Liver (tissue), 9 donors: ENCODE results near the gene FBLN1. TPM values are rescaled to one million over a fixed set of nuclear protein-coding genes. Genes with fewer than 3 reads are reported as not detected.

Source experiments
- DNase-seq: peaks from one replicate; pipeline ENCODE4 v3.0.0-alpha.2; 2017; ENCODE audit warnings: low spot score
- H3K27ac ChIP-seq, 2 donors: one replicate each; pipeline ENCODE4 v1.7.0; 2013; ENCODE audit warnings: inconsistent platforms in 2 of 2, low read length in 2 of 2, control low read depth in 1 of 2, low read depth in 1 of 2, mild to moderate bottlenecking in 1 of 2
- H3K27me3 ChIP-seq, 4 donors: one replicate each; pipeline versions ENCODE4 v1.6.1 to v1.7.0; 2013; ENCODE audit warnings: low read length in 3 of 4, inconsistent platforms in 1 of 4, mild to moderate bottlenecking in 1 of 4, moderate library complexity in 1 of 4; ENCODE audit not compliant: control insufficient read depth in 4 of 4, insufficient read depth in 4 of 4
- H3K36me3 ChIP-seq, 4 donors: one replicate each; pipeline versions ENCODE4 v1.6.1 to v1.7.0; 2013; ENCODE audit warnings: low read length in 3 of 4, mild to moderate bottlenecking in 3 of 4, low read depth in 1 of 4, moderate library complexity in 1 of 4; ENCODE audit not compliant: control insufficient read depth in 4 of 4, insufficient read depth in 3 of 4
- H3K4me1 ChIP-seq, 4 donors: one replicate each; pipeline versions ENCODE4 v1.6.1 to v1.7.0; 2013; ENCODE audit warnings: low read length in 3 of 4, mild to moderate bottlenecking in 3 of 4, moderate library complexity in 1 of 4; ENCODE audit not compliant: control insufficient read depth in 4 of 4, insufficient read depth in 4 of 4
- H3K4me3 ChIP-seq, 3 donors: one replicate each; pipeline versions ENCODE4 v1.6.1 to v1.7.0; 2013; ENCODE audit warnings: low read length in 3 of 3, control low read depth in 1 of 3, low read depth in 1 of 3, mild to moderate bottlenecking in 1 of 3
- H3K9ac ChIP-seq, 2 donors: one replicate each; pipeline ENCODE4 v1.7.0; 2013; ENCODE audit warnings: low read length in 2 of 2, mild to moderate bottlenecking in 2 of 2, moderate library complexity in 2 of 2, control low read depth in 1 of 2, low read depth in 1 of 2
- H3K9me3 ChIP-seq, 4 donors: one replicate each; pipeline versions ENCODE4 v1.6.1 to v1.7.0; 2013; ENCODE audit warnings: low read length in 3 of 4; ENCODE audit not compliant: control insufficient read depth in 4 of 4
- ATF3 ChIP-seq: IDR thresholded peaks from 2 replicates; pipeline ENCODE4 v1.6.1; 2016; ENCODE audit warnings: antibody characterized with exemption
- CTCF ChIP-seq: fragments of 150-350 bp; IDR thresholded peaks from 2 replicates; pipeline ENCODE4 v1.5.1; 2017; ENCODE audit warnings: improper control_type of control experiment, low read depth, low read length; ENCODE audit not compliant: missing input control
- EGR1 ChIP-seq, 2 donors: IDR thresholded peaks; 2 replicates each; pipeline ENCODE4 v1.6.1; 2016 to 2018; ENCODE audit warnings: antibody characterized with exemption in 2 of 2, low read depth in 2 of 2
- FOXA1 ChIP-seq: IDR thresholded peaks from 2 replicates; pipeline ENCODE4 v1.6.1; 2016; ENCODE audit warnings: antibody characterized with exemption
- FOXA2 ChIP-seq: IDR thresholded peaks from 2 replicates; pipeline ENCODE4 v1.6.1; 2016; ENCODE audit warnings: antibody characterized with exemption
- GABPA ChIP-seq, 2 donors: IDR thresholded peaks in 1 of 2; conservative IDR thresholded peaks in 1 of 2; 2 replicates each; pipeline ENCODE4 v1.6.1; 2016; ENCODE audit warnings: antibody characterized with exemption in 2 of 2, mild to moderate bottlenecking in 1 of 2, moderate library complexity in 1 of 2
- HNF4A ChIP-seq, 2 donors: conservative IDR thresholded peaks; 2 replicates each; pipeline ENCODE4 v1.6.1; 2016; ENCODE audit warnings: antibody characterized with exemption in 2 of 2, mild to moderate bottlenecking in 2 of 2
- HNF4G ChIP-seq: IDR thresholded peaks from 2 replicates; pipeline ENCODE4 v1.6.1; 2016; ENCODE audit warnings: antibody characterized with exemption
- JUND ChIP-seq, 2 donors: IDR thresholded peaks; 2 replicates each; pipeline ENCODE4 v1.6.1; 2016; ENCODE audit warnings: antibody characterized with exemption in 2 of 2
- MAX ChIP-seq: IDR thresholded peaks from 2 replicates; pipeline ENCODE4 v1.6.1; 2016; ENCODE audit warnings: antibody characterized with exemption
- NR2F2 ChIP-seq: IDR thresholded peaks from 2 replicates; pipeline ENCODE4 v1.6.1; 2016; ENCODE audit warnings: antibody characterized with exemption
- RAD21 ChIP-seq, 2 donors: IDR thresholded peaks; 2 replicates each; pipeline ENCODE4 v1.6.1; 2016; ENCODE audit warnings: antibody characterized with exemption in 2 of 2, mild to moderate bottlenecking in 2 of 2
- REST ChIP-seq: IDR thresholded peaks from 2 replicates; pipeline ENCODE4 v1.6.1; 2016; ENCODE audit warnings: antibody characterized with exemption, mild to moderate bottlenecking
- RXRA ChIP-seq, 2 donors: IDR thresholded peaks; 2 replicates each; pipeline ENCODE4 v1.6.1; 2017 to 2018; ENCODE audit warnings: antibody characterized with exemption in 2 of 2, mild to moderate bottlenecking in 1 of 2
- SP1 ChIP-seq: IDR thresholded peaks from 2 replicates; pipeline ENCODE4 v1.6.1; 2018; ENCODE audit warnings: antibody characterized with exemption, mild to moderate bottlenecking
- TAF1 ChIP-seq: conservative IDR thresholded peaks from 2 replicates; pipeline ENCODE4 v1.6.1; 2016; ENCODE audit warnings: antibody characterized with exemption, mild to moderate bottlenecking
- YY1 ChIP-seq: IDR thresholded peaks from 2 replicates; pipeline ENCODE4 v1.6.1; 2016; ENCODE audit warnings: antibody characterized with exemption, mild to moderate bottlenecking
- ZBTB33 ChIP-seq: IDR thresholded peaks from 2 replicates; pipeline ENCODE4 v1.6.1; 2016; ENCODE audit warnings: antibody characterized with exemption
- WGBS: extraction: QIAGEN DNeasy Blood & Tissue Kit; methylation state at CpG from one replicate; pipeline ENCODE4 v1.1.7; 2013; 5-methylcytosine and 5-hydroxymethylcytosine counted together
- polyA plus RNA-seq, 2 donors: library from polyadenylated mRNA; stranded (reverse) in 1 of 2; unstranded in 1 of 2; fragments of 200-250 nt in 1 of 2; fragments of >200 nt in 1 of 2; fragmentation: Nextera tagmentation in 1 of 2; extraction: Ambion mirVana in 1 of 2; gene quantifications; one replicate each; pipeline versions ENCODE4 v1.2.1 to v1.2.3, GENCODE V29; 2013 to 2015
- total RNA-seq, 2 donors: library from RNA; depleted of rRNA; stranded (reverse); fragments of >200 nt; gene quantifications; one replicate each; pipeline ENCODE4 v1.2.3, GENCODE V29; 2014
- donor health status: healthy.
- donor health status: healthy.
- donor health status: healthy.
- donor health status: healthy.
- donor health status: healthy.

FBLN1 gene
- total and polyA plus RNA-seq, 4 donors: 2.2 to 9.3 (median 6.3) TPM

- no peak for TF ChIP-seq REST
Measured at GRCh38 chr22:45543243-45543642, 40.6 kb downstream of the FBLN1 start (continued).

GRCh38 chr22:45544588-45545170 lies 42.0 kb downstream of the FBLN1 start:
- DNase-seq: no peak
- WGBS: 91% methylated on average over 12 of the region's 12 CpGs
- H3K27ac ChIP-seq: no peak overlapping the region
- H3K4me1 ChIP-seq: no peaks in the 10 kb centered on the region
- no peak for TF ChIP-seq RXRA (IDR thresholded peaks at IDR 0.05)
- no peak for TF ChIP-seq HNF4A (conservative IDR thresholded peaks at IDR 0.05)
- TF ChIP-seq RAD21 (IDR thresholded peaks at IDR 0.05): no peak
- TF ChIP-seq EGR1 (IDR thresholded peaks at IDR 0.05; ENCODE audit: low read depth in 2 of 2): no peak
- TF ChIP-seq NR2F2: no peak
- no peak for TF ChIP-seq YY1
- TF ChIP-seq GABPA (IDR thresholded peaks at IDR 0.05 in 1 of 2, conservative IDR thresholded peaks at IDR 0.05 in 1 of 2): no peak
- no peak for TF ChIP-seq ATF3
- no peak for TF ChIP-seq REST
- no peak for TF ChIP-seq MAX
- TF ChIP-seq FOXA1: no peak
- no peak for TF ChIP-seq CTCF
- no peak for TF ChIP-seq ZBTB33
- TF ChIP-seq FOXA2: no peak
- no peak for TF ChIP-seq TAF1
- no peak for TF ChIP-seq HNF4G
- TF ChIP-seq JUND (IDR thresholded peaks at IDR 0.05): no peak
- no peak for TF ChIP-seq SP1
- H3K9me3 ChIP-seq: no peaks in the 10 kb centered on the region
- H3K27me3 ChIP-seq: no peaks in the 10 kb centered on the region
- H3K9ac ChIP-seq: no peak overlapping the region
- no peak overlapping the region for H3K4me3 ChIP-seq
- H3K36me3 ChIP-seq: no peaks in the 10 kb centered on the region
